ENCODE data around the gene HTR4.
"Not testable (repeated sequence)": the region's sequence is repeated elsewhere in the genome, so short reads cannot be mapped to it uniquely, and the experiment has no call there.

The HTR4 gene

DNA sequence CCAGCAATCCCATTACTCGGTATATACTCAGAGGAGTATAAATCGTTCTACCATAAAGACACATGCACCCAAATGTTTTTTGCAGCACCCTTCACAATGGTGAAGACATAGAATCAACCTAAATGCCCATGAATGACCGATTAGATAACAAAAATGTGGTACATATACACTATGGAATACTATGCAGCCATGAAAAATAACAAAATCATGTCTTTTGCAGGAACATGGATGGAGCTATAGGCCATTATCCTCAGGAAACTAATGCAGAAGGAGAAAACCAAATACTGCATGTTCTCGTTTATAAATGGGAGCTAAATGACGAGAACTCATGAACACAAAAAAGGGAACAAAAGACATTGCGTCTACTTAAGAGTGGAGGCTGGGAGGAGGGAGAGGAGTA lies 114.5 kb downstream of the HTR4 start:
- no peak for DNase-seq (ENCODE audit: low read depth, low spot score)

DNA sequence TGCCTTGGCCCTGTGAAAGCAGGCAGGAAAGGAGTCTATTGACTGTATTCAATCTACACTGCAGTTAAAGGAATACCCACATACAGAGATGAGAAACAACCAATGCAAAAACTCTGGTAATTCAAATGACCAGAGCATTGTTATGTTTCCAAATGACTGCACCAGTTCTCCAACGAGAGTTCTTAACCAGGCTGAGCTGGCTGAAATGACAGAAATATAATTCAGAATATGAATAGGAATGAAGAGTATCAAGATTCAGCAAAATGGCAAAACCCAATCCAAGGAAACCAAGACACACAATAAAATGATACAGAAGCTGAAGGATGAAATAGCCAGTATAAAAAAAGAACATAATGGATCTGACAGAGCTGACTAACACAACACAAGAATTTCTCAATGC lies 119.1 kb downstream of the HTR4 start:
- no peak for DNase-seq (ENCODE audit: low read depth, low spot score)

DNA sequence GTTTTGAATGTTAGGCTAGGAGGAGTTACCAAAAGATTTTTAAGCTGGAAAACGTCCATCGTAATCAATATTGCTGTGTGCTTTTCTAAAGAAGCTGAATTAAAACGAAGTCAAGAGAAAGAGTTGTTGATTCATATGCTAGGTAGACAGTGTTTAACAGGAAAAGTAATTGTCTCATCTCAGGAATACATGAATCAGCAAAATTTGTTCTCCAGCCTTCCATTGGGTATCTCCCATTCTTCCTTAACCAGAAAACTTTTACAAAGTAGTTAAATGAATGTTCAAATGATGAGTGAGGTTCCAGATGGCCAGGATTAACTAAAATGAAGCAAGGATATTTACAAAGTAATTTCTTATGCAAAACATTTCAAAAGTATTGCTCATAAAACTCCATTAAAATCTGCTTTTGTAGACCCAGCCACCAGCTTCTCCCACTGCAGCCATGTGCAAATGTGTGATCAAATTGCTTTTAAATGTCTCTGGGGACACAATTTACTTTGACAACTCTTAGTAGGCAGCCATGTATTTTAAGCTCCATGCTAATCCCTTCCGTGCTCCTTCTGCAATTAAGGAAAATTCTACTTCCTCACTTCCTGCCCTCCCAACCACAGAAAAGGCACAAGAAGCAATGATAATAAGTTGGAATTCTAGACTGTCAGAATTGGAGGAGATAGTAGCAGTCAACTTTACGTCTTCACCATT lies 121.2 kb downstream of the HTR4 start:
- DNase-seq (ENCODE audit: low read depth, low spot score), result no peak

DNA sequence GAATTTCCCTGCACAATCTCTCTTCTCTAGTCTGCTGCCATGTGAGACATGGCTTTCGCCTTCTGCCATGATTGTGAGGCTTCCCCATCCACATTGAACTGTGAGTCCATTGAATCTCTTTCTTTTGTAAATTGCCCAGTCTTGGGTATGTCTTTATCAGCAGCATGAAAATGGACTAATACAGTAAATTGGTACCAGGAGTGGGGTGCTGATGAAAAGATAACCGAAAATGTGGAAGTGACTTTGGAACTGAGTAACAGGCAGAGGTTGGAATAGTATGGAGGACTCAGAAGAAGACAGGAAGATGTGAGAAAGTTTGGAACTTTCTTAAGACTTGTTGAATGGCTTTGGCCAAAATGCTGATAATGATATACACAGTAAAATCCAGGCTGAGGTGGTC lies 124.9 kb downstream of the HTR4 start:
- DNase-seq (ENCODE audit: low read depth, low spot score), result not testable (repeated sequence)

DNA sequence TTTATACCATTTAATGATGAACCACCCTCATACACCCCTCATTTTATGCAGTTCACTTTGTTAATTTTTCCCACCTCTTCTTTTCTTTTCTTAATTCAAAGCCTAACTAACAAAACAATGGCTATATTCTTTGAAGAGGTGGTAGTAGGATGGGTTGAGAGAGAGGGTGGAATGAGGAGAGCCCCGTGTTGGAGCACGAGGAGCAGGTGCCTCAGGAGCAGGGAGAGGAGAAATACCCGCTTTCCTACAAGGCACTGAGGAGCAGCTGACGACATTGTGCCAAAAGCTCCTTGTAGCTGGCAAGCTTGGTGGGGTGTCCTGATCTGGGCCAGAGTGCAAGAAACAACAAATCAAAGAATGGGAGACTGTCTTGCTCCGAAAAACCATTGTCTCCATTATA lies 129.6 kb downstream of the HTR4 start:
- DNase-seq (ENCODE audit: low read depth, low spot score), result no peak

DNA sequence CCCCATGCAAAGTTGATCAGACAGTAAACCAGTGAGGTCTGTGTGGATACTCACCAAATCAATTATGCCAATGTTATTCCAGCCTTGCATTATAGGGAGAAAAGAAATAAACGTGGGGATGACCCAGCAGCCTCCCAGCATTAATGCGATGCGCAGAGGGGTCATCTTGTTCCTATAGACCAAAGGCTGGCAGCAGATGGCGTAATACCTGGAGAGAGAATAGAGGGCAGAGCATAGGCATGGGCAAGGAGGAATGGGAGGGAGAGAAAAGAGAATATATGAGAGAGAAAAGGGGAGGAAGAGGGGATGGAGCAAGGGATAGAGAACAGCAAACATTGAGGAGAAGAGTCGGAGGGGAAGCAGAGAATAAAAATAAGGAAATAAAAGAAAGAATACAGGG lies 131.2 kb downstream of the HTR4 start:
- DNase-seq (ENCODE audit: low read depth, low spot score), result no peak

DNA sequence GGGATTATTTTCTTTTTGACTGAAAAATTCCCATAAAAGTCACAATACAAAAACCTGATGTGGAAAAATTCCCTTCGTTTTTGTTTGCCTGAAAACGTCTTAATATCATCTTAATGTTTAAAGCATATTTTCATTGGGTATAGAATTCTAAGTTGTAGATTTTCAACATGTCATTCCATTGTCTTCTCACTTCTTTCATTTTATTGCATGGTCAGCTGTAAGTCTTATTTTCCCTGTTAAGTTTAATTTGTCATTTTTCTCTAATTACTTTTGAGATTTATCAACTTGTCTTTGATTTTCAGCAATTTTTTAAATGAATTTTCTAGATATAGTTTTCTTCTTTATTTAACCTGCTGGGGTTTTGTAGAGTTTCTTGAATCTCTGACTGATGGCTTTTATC lies 138.9 kb downstream of the HTR4 start:
- DNase-seq (ENCODE audit: low read depth, low spot score), result no peak

DNA sequence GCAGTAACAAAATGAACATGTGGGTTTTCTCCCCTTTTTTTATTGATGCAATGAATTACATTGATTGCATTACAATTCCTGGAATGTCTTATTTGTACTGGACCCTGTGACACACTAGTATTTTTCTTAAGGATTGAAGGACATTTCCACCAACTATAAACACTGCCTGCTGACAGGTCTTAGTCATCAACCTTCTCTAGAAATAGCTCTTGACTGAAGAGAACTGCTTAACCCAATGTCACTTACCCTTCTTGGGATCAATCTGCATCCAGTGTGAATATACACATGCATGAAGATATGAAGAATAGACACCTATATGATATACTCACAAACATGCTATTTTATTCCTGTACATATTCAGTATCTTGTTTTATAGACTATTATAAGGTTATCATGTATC lies 140.0 kb downstream of the HTR4 start:
- no peak for DNase-seq (ENCODE audit: low read depth, low spot score)

DNA sequence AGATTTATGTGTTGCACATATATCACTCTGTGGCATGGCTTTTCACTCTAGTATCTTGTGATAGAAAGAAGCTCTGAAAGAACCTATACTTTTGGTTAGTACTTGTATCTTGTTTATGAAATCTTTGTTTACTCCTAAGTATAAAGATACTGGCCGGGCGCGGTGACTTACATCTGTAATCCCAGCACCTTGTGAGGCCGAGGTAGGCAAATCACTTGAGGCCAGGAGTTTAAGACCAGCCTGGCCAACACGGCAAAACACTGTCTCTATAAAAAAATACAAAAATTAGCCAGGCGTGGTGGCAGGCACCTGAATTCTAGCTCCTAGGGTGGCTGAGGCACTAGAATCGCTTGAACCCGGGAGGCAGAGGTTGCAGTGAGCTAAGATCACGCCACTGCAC lies 141.8 kb downstream of the HTR4 start:
- DNase-seq (ENCODE audit: low read depth, low spot score), result no peak

DNA sequence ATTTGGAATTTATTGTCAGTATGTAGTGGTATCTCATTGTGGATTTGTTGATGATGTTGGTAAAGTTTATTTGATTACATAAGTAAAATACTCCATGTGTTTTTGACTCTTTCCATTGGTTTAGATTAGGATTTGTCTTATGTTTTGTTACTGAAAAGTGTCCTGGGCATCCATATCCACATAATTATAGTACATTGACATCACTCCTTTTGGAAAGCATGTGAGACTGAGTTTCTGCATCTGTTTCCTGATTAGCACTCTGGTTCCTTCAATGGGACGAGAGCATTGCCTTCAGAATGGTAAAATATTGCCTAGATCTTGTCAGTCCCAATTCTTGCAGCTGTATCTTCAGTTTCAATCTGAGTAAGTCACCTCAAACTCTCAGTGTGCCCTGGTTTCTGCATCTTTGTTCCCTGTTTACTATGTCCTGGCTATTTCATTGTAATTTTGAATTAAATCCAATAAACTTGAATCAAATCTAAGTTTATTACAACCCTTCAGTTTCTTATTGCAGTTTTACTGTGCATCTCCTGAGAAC lies 142.4 kb downstream of the HTR4 start:
- no peak for DNase-seq (ENCODE audit: low read depth, low spot score)

DNA sequence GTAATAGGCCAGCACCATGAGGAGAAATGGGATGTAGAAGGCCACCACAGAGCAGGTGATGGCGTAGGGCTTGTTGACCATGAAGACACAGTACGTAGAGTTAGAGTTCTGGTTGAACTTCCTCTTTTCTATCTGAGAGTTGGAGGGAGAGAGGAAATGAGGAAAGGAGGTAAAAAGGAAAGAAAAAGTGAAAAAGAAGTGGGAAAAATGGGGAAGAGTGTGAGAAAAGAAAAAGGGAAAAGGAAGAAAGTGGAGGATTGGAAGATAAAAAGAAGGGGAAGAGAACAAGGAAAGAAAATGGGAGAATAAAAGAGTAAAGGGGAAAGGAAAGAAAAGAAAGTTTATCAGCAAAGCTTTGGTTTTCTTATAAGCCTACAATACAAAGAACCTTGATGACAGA lies 144.4 kb downstream of the HTR4 start:
- no peak for DNase-seq (ENCODE audit: low read depth, low spot score)

DNA sequence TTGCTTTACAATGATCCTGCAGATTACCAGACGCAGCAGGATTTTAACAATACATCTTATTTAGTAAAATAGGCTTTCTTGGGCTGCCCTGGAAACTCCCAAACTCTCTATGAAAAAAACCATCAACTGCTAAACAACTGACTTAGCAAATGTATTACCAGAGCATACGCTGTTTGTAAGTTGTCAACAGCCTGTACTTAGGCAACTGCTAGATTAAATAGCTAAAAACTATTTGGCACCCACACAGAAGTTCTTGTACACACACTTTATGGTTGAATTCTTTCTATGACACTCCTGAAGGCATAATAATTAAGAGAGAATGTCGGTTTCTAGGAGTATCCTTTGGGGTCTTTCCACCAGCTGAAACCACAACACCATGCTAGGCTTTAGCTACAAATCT lies 146.7 kb downstream of the HTR4 start:
- DNase-seq (ENCODE audit: low read depth, low spot score), result no peak

DNA sequence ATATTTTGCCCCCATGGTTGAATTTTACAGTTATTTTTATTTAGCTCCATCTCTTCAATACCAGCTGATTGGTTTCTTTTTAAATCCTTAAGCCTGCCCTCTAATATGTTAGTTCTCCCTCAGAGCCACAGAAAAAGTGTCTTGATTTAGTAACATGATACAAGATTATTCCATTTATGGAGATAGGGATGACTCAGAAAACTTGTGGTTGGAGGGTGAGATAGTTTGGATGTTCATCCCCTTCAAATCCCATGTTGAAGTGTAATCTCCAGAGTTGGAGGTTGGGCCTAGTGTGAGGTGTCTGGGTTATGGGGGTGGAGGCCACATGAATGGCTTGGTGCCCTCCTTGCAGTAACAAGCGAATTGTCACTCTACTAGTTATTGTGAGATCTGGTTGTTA lies 154.9 kb downstream of the HTR4 start:
- DNase-seq (ENCODE audit: low read depth, low spot score), result no peak

DNA sequence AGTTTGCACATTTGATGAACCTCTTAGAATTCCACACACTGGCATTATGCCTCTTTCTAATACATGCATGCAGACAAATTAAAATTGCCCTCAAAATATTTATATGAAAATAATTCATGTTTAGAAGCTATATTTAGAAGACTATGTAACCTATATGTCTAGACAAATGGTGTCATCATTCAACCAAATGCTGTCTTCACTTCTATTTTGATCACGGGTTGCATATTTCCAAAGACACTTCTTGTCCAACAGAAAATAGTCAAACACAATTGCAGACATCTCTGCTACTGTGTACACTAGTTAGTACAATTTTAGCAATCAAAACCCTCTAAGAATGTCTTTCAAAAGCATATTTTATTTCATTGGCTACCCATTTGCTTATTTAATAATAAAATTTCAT lies 156.6 kb downstream of the HTR4 start:
- no peak for DNase-seq (ENCODE audit: low read depth, low spot score)

DNA sequence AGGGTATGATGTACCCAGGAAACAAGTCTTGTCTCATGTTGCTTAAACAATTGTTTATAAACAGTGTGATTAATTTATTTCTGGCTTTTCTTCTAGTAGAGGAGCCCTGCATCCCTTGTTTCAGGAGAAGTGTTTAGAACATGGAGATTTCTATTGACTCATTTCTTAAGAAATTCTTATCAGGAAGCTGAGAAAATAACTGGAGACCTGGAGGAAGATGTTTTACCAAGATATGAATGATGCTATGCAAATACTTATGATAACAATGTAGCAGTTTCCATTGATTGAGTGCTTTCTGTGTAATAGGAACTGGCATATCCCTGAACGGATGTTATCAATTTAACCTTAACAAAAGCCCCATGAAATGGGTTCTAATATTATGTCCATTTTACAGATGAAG lies 162.0 kb downstream of the HTR4 start:
- DNase-seq (ENCODE audit: low read depth, low spot score), result no peak

DNA sequence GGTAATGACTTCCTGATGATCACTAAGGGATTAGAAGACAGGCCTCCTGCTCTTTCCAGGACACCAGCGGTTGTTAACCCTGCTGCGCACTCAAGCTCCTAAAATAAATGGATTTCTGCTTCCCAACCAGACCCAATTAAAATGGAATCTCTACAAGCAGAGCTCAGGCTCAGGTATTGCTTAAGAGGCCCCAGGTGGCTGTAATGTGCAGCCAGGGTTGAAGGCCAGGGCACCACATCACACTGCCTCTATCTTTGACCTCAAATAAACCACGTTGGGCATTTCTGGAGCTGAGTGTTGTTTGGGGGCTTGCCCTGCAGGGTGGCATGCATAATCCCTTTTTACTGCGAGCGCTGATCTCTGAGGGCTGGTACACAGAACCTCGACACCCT lies 162.5 kb downstream of the HTR4 start:
- no peak for DNase-seq (ENCODE audit: low read depth, low spot score)

DNA sequence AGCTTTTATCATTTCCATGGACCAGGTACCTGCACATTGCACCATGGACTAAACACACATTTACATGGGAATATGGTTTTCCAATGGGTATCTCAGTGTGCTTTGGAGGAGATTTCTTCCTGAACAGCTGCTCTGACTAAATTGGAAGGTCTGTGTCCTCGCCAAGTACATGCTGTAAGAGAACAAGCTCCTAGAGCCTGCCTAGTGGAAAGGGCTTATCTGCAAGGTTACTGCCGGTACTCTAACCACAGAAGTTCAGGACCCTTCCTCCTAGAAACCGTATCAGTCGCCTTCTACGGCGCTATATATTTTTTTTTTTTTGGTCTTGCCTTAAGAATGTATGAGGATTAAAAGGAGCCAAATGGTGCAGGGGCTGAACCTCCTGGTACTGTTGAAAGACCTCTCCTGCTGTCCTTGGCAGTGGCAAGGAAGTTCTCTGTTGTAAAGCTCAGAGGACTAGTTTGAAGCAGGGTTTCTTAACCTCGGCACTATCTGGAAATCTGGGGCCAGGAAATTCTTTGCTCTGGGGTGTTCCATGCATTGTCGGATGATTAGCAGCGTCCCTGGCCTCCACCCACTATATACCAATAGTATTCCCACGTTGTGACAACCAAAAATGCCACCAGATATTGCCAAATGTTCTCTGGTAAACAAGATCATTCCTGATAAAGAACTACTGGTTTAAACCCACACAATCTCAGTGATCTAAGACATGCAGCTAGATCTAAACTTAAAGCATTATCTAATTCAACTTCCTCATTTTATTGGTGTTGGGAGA lies 163.1 kb downstream of the HTR4 start:
- DNase-seq (ENCODE audit: low read depth, low spot score), result no peak

DNA sequence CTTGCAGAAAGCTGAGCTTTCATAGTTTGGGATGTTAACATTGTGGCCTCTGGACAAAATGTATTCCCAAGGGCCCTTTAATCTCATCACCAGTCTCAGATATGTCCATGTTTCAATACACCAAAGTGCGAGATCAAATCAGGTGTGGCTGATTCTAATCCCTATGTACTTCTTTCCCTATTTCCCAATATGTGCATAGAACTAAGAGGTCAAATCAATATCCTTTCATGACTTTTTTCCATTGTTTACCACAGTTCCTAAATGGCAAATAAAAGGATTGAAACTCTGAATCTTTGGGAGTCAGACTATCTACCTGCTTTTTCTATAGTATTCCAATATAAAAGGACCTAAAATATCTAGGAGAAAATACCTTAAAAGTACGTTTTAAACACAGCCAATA lies 165.6 kb downstream of the HTR4 start:
- DNase-seq (ENCODE audit: low read depth, low spot score), result no peak

DNA sequence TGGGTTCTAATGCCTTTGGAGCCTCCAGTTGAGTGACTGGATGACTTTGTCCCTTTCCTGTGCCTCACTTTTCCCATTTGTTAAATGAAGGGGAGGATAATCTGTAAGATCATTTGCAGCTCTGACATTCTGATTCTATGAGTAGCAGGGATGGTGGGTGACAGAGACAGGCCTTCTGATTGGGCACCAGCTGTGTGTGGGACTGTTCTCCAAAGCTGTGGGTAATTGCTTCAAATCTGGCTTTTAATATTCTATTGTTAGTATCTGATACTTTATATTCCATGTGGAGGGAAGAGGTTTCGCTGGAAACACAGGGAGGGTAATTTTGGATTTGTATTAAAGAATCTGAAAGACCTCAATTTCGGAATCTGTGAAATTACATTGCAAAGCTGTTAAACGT lies 167.9 kb downstream of the HTR4 start:
- no peak for DNase-seq (ENCODE audit: low read depth, low spot score)

DNA sequence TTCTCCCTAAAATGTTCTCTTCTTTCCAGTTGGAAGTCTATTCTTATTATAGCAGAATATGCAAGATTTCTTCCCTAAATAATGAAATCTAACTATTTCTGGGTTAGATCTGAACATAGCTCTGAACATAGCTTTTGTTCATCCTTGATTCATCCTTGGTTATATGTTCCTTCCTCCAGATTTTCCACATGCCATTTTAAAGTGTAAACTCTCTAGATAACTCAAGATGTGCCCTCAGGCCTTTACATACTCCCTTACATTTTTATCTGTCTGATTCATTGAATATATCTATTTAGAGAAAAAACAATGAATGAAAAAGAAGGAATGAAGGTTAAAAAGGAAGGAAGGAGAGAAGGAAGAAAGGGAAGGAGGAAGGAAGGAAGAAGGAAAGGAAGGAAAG lies 169.7 kb downstream of the HTR4 start:
- DNase-seq (ENCODE audit: low read depth, low spot score), result no peak

DNA sequence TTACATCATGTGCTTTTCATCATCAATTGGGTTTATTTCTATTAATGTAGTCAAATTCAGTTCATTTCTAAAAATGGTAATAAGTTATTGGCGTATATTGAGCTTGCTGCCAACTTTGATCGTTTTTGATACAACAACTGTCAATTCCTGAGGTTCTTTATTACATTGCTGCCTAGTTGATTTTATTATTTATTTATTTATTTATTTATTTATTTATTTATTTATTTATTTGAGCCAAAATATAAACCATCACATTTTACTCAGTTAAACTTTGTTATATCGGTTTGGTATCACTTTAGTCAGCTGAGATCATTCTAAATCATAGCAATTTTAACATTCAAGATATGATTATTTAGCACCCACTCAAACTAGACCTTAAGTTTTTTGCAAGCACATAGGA lies 170.6 kb downstream of the HTR4 start:
- DNase-seq (ENCODE audit: low read depth, low spot score), result no peak

DNA sequence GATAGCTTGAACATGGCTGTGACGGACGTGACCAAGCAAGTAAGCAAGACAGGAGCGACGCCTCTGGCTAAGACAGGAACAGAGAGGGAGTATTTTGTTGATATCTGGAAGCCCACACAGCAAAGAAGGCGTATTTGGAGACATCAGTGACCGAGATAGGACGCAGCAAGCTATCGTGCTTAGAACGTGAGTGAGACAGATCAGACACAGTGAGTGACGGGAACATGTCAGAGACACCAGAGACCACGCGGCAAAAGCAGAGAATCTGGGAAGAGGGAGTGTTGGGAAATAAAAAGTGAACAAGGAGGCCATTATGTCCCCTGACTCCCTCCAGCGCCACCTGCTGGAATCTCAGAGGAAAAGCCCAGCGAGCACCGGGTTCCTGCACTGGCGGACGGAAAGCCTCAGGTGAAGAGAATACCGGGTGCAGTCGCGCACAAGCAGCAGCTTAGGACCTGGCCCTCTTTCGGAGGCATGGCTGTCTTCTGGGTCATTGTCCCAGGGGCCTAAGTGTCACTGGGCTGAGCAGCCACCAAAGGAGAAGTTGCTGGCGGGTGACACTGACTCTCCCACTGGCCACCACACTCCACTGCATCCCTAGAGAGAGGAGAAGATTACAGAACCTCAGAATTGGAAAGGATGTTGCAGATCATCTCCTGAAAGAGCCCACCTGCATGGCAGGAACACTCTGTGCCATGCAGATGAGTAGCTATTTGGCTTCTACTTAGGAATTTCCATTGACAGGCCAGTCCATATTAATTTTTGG lies 171.4 kb downstream of the HTR4 start:
- peak; percentile 89 for DNase-seq (ENCODE audit: low read depth, low spot score)

DNA sequence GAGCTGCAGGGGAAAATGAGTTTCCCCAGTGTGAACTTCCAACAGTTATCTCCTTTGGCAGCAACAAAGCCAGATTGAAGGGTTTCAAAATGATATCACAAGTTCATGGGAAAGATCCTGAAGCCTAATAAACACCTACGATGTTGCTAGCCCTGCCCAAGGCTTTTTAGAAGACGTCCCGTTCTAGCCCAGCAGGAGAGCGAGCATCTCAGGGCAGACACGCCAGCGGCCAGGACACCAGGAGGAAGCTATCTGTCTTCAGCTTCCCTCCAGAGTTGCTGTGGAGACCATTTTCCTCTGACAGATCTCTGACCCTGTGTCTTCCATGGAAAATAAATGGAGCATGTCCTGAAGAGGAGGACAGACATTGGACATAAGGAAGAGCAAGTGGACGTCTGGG lies 172.1 kb downstream of the HTR4 start:
- no peak for DNase-seq (ENCODE audit: low read depth, low spot score)
